ENCODE data around the gene SEMA3C. TPM values are rescaled to one million over a fixed set of nuclear protein-coding genes. Genes with fewer than 3 reads are reported as not detected.

SEMA3C gene
- total RNA-seq (0.09 and 0.18 TPM in 2 replicates), polyA plus RNA-seq (0.01 TPM in 1 of 2 replicates, not detected in the other), polyA minus RNA-seq (not detected in 2 replicates), Bru-seq, nascent RNA (percentile 14 among the genes with signal in this experiment), BruChase-seq, experiment 1, labeled RNA remaining after a 6-hour chase (percentile 18 among the genes with signal in this experiment), BruChase-seq, experiment 2, labeled RNA remaining after a 2-hour chase (percentile 19 among the genes with signal in this experiment)
- polyA plus RNA-seq (2011; cell fraction: cytosol; rRNA removed), result 0.03 and 0.09 TPM in 2 replicates
- 0.04 and 0.06 TPM in 2 replicates for polyA plus RNA-seq (2011; cell fraction: nucleus; rRNA removed)
- polyA plus RNA-seq (2012), result 0.15 and 0.21 TPM in 2 replicates
- 3.4 TPM for polyA minus RNA-seq (2011; cell fraction: cytosol; rRNA and poly(A)+ RNA removed)
- polyA minus RNA-seq (2011; cell fraction: nucleus; rRNA and poly(A)+ RNA removed), result 0.96 TPM in 1 of 2 replicates, not detected in the other
- long read RNA-seq, result 0 reads

DNA sequence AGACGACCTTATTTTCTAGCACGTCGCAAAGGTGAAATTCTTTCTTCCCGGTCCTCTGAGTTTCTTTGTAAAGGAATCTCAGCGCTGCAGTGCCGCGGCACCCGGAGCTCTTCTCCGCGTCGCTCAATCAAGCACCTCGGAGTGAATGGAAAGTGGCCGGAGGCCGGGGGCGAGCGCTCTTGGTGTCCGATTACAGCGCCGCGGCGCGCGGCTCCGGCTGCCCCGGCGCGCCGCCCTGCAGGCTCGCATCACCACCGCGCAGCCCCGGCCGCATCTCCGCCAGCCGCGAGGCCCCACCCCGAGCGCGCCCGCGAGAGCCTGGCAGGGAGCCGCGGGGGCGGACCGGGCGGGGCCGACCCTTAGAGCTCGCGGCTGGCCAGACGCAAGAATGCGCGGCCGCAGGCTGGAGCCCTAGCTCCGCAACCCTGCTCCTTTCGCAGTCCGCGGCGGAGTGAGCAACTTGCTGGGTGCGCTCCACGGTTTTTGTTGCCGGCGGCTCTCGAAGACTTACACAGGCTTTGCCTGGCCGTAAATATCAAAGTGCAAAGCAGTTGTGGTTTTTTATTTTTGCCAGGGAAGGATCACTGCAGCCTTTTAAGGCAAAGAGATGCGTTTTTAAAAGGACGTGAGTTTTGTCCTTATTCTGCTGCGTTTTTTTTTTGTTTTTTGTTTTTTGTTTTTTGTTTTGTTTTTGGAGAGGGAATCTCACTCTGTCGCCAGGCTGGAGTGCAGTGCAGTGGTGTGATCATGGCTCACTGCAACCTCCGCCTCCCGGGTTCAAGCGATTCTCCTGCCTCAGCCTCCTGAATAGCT lies at the start of gene SEMA3C:
Gene SEMA3C (minus strand): TSS at position 143 of the 813 bp plus-strand sequence. CDS start 2,270 bp downstream, outside the sequence.
- no peak within 1 kb of the TSS for H3K27ac ChIP-seq (ENCODE audit: insufficient read depth, low read depth, low read length)
- no peaks in the 10 kb centered on the region for H3K9me3 ChIP-seq (replicated peaks; ENCODE audit: control insufficient read depth, insufficient read depth, low read length)
- DNase-seq (ENCODE audit: low read depth, low spot score), result peak; percentile 90
- no peaks in the 10 kb centered on the region for H3K79me2 ChIP-seq (ENCODE audit: control insufficient read depth, insufficient read depth, low read length)
- FAIRE-seq, result peak; percentile 48
- H3K4me2 ChIP-seq (ENCODE audit: insufficient read depth, low read length), result peak within 1 kb of the TSS; percentile 97
- intact Hi-C loops (cut with micrococcal nuclease), result loop anchor here (1.0 to 10.0 kb wide), 5 partner anchors 23 to 1806 kb away; no protein-coding TSS in a partner anchor
- TF ChIP-seq MYC (IDR thresholded peaks at IDR 0.05; ENCODE audit: low read depth, low read length) (no peak), POLR2AphosphoS5 (IDR thresholded peaks at IDR 0.05; ENCODE audit: insufficient read depth, low read depth, low read length) (peak; percentile 57), FOS (IDR thresholded peaks at IDR 0.05; ENCODE audit: borderline replicate concordance, insufficient read depth, low read length) (peak; percentile 45)
- TF ChIP-seq, protein P1, sequence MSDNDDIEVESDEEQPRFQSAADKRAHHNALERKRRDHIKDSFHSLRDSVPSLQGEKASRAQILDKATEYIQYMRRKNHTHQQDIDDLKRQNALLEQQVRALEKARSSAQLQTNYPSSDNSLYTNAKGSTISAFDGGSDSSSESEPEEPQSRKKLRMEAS (IDR thresholded peaks at IDR 0.05; ENCODE audit: insufficient read depth, insufficient read length), result no peak
- H3K4me3 ChIP-seq (replicated peaks in 1 of 3; ENCODE audit: insufficient read depth in 1 of 3, low read depth in 1 of 3, low read length in 3 of 3), result peak within 1 kb of the TSS; percentile 10 to 69 (median 14)
- H3K9ac ChIP-seq (replicated peaks; ENCODE audit: extremely low read depth, insufficient read depth, low read length), result no peak within 1 kb of the TSS
- H3K36me3 ChIP-seq (ENCODE audit: control insufficient read depth in 2 of 2, extremely low read depth in 1 of 2, insufficient read depth in 2 of 2, low read length in 2 of 2), result no peaks in the 10 kb centered on the region
- H4K20me1 ChIP-seq (replicated peaks; ENCODE audit: control insufficient read depth, extremely low read depth, insufficient read depth, low read length), result peaks cover 2% of the 10 kb centered on the region
- dilution Hi-C loops (cut with MboI; ENCODE audit: extremely low pct_ligation_motif_present, low sequenced_read_pairs), result no loop called here
- no peaks in the 10 kb centered on the region for H3K9me1 ChIP-seq (replicated peaks; ENCODE audit: control insufficient read depth, extremely low read depth, insufficient read depth, low read length)
- peaks cover 10% of the 10 kb centered on the region for H3K4me1 ChIP-seq (ENCODE audit: control insufficient read depth, extremely low read depth, insufficient read depth, low read length)
- no TSS peak for BruUV-seq (replicated peaks)
- H2AFZ ChIP-seq (ENCODE audit: low read depth, low read length), result peak within 1 kb of the TSS; percentile 40
- POLR2A ChIA-PET, result no interaction called here
- peaks cover 57 to 85% of the 10 kb centered on the region in 2 experiments for H3K27me3 ChIP-seq (ENCODE audit: control insufficient read depth in 2 of 2, insufficient read depth in 2 of 2, low read length in 2 of 2)
- CTCF ChIA-PET, result interaction anchor here (0.6 to 7.0 kb wide), 15 partner anchors 9 to 1687 kb away, joined by 3 to 67 read pairs (median 3); no protein-coding TSS in a partner anchor
